ENCODE data around the gene NDUFA13.

The NDUFA13 gene

DNA sequence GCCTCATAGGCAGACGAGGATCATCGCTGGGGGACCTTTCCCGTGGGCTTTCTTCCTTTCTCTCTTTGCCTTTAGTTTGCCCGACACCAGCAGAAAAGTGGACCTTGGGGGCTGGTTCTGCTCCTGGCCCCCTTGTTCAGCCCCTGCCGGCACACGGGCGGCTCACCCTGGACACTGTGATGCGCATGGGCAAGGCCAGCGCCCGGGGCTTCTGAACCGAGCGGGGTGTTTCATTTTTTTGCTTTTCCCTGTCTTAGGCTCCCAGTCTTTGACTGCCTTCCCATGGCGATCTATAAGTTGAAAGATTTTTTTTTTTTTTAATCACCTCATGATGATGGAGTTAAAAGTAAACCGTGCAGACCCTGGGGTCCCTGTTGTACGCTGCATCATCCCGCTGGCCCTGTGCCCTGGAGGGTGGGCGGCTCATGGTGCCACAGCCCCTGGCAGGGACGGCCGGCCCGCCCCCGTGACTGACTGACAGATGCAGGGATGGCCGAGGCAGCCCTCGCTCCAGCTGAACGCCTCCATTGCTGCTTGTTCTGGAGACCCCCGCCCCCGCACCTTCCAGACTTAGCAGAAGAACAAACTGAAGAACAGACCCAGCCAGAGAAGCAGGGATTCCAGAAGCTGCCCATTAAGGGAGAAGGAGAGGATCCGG, 10.2 kb upstream of the NDUFA13 start:
- Histone ChIP-seq H3K4me3 (IDR thresholded peaks at IDR 0.05; ENCODE audit: insufficient read depth, low read depth, low read length) (no peak overlapping the region), H3K79me2 (ENCODE audit: insufficient read depth, low read depth) (no peaks in the 10 kb centered on the region), H3K4me1 (ENCODE audit: low read depth, poor library complexity, severe bottlenecking) (no peaks in the 10 kb centered on the region), H4K20me1 (ENCODE audit: insufficient read depth) (no peaks in the 10 kb centered on the region), H2AFZ (ENCODE audit: low read depth) (no peak overlapping the region), H3K27ac (no peak overlapping the region), H3K9ac (no peak overlapping the region), H3K27me3 (ENCODE audit: insufficient read depth, low read depth) (no peaks in the 10 kb centered on the region), H3K4me2 (no peak overlapping the region), H3K36me3 (ENCODE audit: insufficient read depth) (peaks cover 2% of the 10 kb centered on the region; the same call in 1 of the 2 replicates)
- TF ChIP-seq, protein P1, sequence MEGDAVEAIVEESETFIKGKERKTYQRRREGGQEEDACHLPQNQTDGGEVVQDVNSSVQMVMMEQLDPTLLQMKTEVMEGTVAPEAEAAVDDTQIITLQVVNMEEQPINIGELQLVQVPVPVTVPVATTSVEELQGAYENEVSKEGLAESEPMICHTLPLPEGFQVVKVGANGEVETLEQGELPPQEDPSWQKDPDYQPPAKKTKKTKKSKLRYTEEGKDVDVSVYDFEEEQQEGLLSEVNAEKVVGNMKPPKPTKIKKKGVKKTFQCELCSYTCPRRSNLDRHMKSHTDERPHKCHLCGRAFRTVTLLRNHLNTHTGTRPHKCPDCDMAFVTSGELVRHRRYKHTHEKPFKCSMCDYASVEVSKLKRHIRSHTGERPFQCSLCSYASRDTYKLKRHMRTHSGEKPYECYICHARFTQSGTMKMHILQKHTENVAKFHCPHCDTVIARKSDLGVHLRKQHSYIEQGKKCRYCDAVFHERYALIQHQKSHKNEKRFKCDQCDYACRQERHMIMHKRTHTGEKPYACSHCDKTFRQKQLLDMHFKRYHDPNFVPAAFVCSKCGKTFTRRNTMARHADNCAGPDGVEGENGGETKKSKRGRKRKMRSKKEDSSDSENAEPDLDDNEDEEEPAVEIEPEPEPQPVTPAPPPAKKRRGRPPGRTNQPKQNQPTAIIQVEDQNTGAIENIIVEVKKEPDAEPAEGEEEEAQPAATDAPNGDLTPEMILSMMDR (conservative IDR thresholded peaks at IDR 0.05; ENCODE audit: low read depth, low read length) = no peak

DNA sequence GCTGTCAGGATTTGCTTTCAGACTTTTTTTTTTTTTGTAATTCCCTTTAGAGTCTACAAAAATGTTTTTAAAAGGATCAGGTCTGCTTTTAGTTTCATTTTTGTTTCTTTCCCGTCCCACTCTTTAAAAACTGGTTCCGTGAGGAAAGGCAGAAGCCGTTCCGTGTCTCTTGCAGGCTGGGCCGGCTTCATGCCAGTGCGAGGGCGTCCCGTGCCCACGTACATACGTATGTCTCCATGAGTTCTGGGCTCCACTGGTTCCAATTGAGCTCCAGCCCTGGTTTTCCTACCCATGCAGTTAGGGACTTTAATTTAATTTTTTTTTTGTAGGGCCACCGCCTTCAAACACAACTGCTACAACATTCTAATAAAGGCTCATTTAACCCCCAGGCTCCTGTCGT, 9.4 kb upstream of the NDUFA13 start:
- Histone ChIP-seq H2AFZ (ENCODE audit: low read depth) (no peak overlapping the region), H3K27ac (no peak overlapping the region), H3K4me1 (ENCODE audit: low read depth, poor library complexity, severe bottlenecking) (no peaks in the 10 kb centered on the region), H3K4me2 (no peak overlapping the region), H3K36me3 (ENCODE audit: insufficient read depth) (0 out of 2 replicates have a peak, but pooled peaks cover 2% of the 10 kb centered on the region), H3K79me2 (ENCODE audit: insufficient read depth, low read depth) (no peaks in the 10 kb centered on the region), H3K27me3 (ENCODE audit: insufficient read depth, low read depth) (no peaks in the 10 kb centered on the region), H3K9ac (no peak overlapping the region), H4K20me1 (ENCODE audit: insufficient read depth) (no peaks in the 10 kb centered on the region), H3K4me3 (IDR thresholded peaks at IDR 0.05; ENCODE audit: insufficient read depth, low read depth, low read length) (no peak overlapping the region)
- TF ChIP-seq, protein P1 (conservative IDR thresholded peaks at IDR 0.05; ENCODE audit: low read depth, low read length) = no peak

DNA sequence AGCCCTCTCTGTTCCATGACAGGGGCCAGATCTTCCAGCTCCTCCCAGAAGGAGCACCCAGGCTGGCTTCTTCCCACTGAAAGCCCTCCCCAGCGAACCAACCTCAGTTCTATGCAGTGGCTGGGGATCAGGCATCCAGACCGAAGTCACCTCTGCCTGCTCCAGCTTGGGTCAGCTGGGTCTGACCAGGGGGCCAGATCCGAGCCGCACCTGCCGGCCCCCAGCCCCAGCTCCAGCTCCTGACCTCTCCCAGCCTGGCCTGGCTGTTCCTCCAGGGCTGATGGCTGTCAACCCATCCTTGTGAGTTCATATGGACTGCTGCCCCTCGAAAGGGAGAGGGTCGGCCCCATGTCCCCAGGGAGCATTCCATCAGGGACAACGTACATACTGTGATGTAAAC, 8.7 kb upstream of the NDUFA13 start:
- TF ChIP-seq, protein P1 (conservative IDR thresholded peaks at IDR 0.05; ENCODE audit: low read depth, low read length) = no peak
- Histone ChIP-seq H4K20me1 (ENCODE audit: insufficient read depth) (no peaks in the 10 kb centered on the region), H3K4me2 (no peak overlapping the region), H3K4me3 (IDR thresholded peaks at IDR 0.05; ENCODE audit: insufficient read depth, low read depth, low read length) (no peak overlapping the region), H3K4me1 (ENCODE audit: low read depth, poor library complexity, severe bottlenecking) (no peaks in the 10 kb centered on the region), H3K36me3 (ENCODE audit: insufficient read depth) (0 out of 2 replicates have a peak, but pooled peaks cover 2% of the 10 kb centered on the region), H3K79me2 (ENCODE audit: insufficient read depth, low read depth) (no peaks in the 10 kb centered on the region), H3K27ac (no peak overlapping the region), H3K27me3 (ENCODE audit: insufficient read depth, low read depth) (no peaks in the 10 kb centered on the region), H3K9ac (no peak overlapping the region), H2AFZ (ENCODE audit: low read depth) (no peak overlapping the region)

DNA sequence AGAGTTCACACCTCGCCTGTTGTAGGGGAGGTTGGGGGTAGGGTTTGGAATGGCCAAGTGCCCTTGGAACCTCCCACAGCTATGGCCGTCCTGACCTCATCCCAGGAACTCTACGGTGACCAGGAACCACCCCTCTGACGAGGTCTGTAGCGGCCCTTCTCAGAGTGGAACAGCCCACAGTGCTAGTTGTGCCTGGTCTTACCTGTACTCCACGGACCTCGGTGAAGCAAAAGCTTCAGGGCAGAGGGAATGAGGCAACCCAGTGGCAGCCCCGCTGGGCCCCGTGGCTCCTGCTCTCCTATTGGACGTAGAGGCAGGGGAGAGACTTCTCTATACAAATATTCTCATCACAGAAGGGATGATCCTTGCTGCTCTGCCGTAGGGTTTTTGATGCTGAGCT, 7.8 kb upstream of the NDUFA13 start:
- no peak overlapping the region for H3K4me3 ChIP-seq (IDR thresholded peaks at IDR 0.05; ENCODE audit: insufficient read depth, low read depth, low read length)
- TF ChIP-seq, protein P1 (conservative IDR thresholded peaks at IDR 0.05; ENCODE audit: low read depth, low read length) = no peak
- no peak overlapping the region for H3K27ac ChIP-seq
- no peak overlapping the region for H3K9ac ChIP-seq
- no peak overlapping the region for H3K4me2 ChIP-seq
- no peaks in the 10 kb centered on the region for H3K36me3 ChIP-seq (ENCODE audit: insufficient read depth)
- no peaks in the 10 kb centered on the region for H3K4me1 ChIP-seq (ENCODE audit: low read depth, poor library complexity, severe bottlenecking)
- no peak overlapping the region for H2AFZ ChIP-seq (ENCODE audit: low read depth)
- no peaks in the 10 kb centered on the region for H4K20me1 ChIP-seq (ENCODE audit: insufficient read depth)
- no peaks in the 10 kb centered on the region for H3K27me3 ChIP-seq (ENCODE audit: insufficient read depth, low read depth)
- H3K79me2 ChIP-seq (ENCODE audit: insufficient read depth, low read depth) = no peaks in the 10 kb centered on the region

Measured in KMS-11 (cell line).